Fibroblast of mammary gland (primary cell): Measurements from ENCODE around the gene CDIP1.
A peak's percentile ranks its signal among the peaks of the same experiment; 100 is the strongest.

Experiments used
- DNase-seq: peaks from one replicate; pipeline ENCODE4 v3.0.0-alpha.2; 2010; ENCODE audit warnings: low read depth
- H3K4me3 ChIP-seq: 2 replicates; pipeline ENCODE4 v1.5.1; 2011; ENCODE audit warnings: low read depth, mild to moderate bottlenecking, low read length, moderate library complexity; ENCODE audit not compliant: control insufficient read depth
- CTCF ChIP-seq: conservative IDR thresholded peaks from 2 replicates; pipeline ENCODE4 v1.5.1; 2011; ENCODE audit warnings: low read depth, low read length, inconsistent platforms; ENCODE audit not compliant: control insufficient read depth, insufficient read depth

Gene CDIP1

GRCh38 chr16:4533490-4533889 is 5.1 kb downstream of the CDIP1 start:
- DNase-seq, result no peak
- no peak overlapping the region for H3K4me3 ChIP-seq
- TF ChIP-seq CTCF, result no peak

- no peak for TF ChIP-seq CTCF
- no peak for DNase-seq
- no peak overlapping the region for H3K4me3 ChIP-seq
These were observed 6.3 kb downstream of the CDIP1 start for GRCh38 chr16:4532238-4532637.

GRCh38 chr16:4531811-4532210 is 6.8 kb downstream of the CDIP1 start:
- DNase-seq, result no peak
- no peak for TF ChIP-seq CTCF
- no peak overlapping the region for H3K4me3 ChIP-seq

- H3K4me3 ChIP-seq, result no peak overlapping the region
- no peak for TF ChIP-seq CTCF
- DNase-seq, result peak; percentile 42
These were observed 9.2 kb downstream of the CDIP1 start for GRCh38 chr16:4529085-4530060.

- TF ChIP-seq CTCF, result no peak
- no peak overlapping the region for H3K4me3 ChIP-seq
These were observed 12.8 kb downstream of the CDIP1 start for GRCh38 chr16:4525634-4526277.

GRCh38 chr16:4525069-4525468 is 13.5 kb downstream of the CDIP1 start:
- no peak for DNase-seq
- H3K4me3 ChIP-seq, result no peak overlapping the region
- no peak for TF ChIP-seq CTCF

More at GRCh38 chr16:4525634-4526277, 12.8 kb downstream of the CDIP1 start:
- no peak for DNase-seq
